ENCODE measurements around the gene PRPF19. TPM values are rescaled to one million over a fixed set of nuclear protein-coding genes. Genes with fewer than 3 reads are reported as not detected.

PRPF19 gene
- total RNA-seq, 2 donors from 2014 or later = 42.0 to 52.2 TPM

DNA sequence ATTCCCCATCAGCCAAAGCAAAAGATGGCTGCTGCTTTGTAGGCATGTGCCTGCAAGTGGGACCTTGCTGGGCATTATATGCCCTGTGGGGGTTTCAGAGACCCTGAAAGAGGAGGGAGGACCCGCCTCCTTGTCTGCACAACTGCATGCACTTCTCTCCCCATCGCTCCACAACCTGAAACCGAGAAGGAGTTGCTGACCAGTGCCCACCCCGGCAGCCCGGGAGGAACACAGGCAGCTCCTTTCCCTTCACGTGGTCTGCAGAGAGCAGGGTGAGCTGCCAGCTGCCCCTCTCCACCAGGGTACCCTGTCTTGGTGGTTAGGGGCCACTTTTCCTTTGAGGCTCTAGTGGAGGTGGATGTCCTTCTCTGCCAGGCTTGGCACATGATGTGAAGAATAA lies 16.5 kb upstream of the PRPF19 start:
- H3K9me3 ChIP-seq = no peaks in the 10 kb centered on the region
- no peak overlapping the region for H3K27ac ChIP-seq
- no peak overlapping the region for H3K4me3 ChIP-seq
- H3K4me1 ChIP-seq (ENCODE audit: control insufficient read depth in 1 of 2, low read depth in 2 of 2) = peaks cover 9 to 34% of the 10 kb centered on the region in 2 donors
- DNase-seq (ENCODE audit: low spot score) (no peak), ATAC-seq (ENCODE audit: insufficient number of reproducible peaks, low FRiP score, low read depth) (no peak)
- H3K27me3 ChIP-seq (replicated peaks; ENCODE audit: insufficient read depth) = no peaks in the 10 kb centered on the region
- TF ChIP-seq, protein P1, sequence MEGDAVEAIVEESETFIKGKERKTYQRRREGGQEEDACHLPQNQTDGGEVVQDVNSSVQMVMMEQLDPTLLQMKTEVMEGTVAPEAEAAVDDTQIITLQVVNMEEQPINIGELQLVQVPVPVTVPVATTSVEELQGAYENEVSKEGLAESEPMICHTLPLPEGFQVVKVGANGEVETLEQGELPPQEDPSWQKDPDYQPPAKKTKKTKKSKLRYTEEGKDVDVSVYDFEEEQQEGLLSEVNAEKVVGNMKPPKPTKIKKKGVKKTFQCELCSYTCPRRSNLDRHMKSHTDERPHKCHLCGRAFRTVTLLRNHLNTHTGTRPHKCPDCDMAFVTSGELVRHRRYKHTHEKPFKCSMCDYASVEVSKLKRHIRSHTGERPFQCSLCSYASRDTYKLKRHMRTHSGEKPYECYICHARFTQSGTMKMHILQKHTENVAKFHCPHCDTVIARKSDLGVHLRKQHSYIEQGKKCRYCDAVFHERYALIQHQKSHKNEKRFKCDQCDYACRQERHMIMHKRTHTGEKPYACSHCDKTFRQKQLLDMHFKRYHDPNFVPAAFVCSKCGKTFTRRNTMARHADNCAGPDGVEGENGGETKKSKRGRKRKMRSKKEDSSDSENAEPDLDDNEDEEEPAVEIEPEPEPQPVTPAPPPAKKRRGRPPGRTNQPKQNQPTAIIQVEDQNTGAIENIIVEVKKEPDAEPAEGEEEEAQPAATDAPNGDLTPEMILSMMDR (IDR thresholded peaks at IDR 0.05) = no peak
- H3K36me3 ChIP-seq = peaks cover 30% of the 10 kb centered on the region

DNA sequence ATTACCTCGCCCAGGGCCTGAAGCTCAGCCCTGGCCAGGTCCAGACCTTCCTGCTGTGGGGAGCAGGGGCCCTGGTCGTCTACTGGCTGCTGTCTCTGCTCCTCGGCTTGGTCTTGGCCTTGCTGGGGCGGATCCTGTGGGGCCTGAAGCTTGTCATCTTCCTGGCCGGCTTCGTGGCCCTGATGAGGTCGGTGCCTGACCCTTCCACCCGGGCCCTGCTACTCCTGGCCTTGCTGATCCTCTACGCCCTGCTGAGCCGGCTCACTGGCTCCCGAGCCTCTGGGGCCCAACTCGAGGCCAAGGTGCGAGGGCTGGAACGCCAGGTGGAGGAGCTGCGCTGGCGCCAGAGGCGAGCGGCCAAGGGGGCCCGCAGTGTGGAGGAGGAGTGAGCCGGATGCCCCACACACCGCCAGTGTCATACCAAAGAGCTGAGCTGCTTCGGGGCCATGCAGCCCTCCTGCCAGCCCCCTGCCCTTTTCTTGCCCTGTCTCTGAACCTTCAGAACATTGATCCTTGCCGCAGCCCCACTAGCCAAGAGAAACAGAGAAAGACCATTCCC lies 15.5 kb upstream of the PRPF19 start:
- DNase-seq (ENCODE audit: low spot score) = no peak
- peaks cover 9 to 45% of the 10 kb centered on the region in 2 donors for H3K4me1 ChIP-seq (ENCODE audit: control insufficient read depth in 1 of 2, low read depth in 2 of 2)
- TF ChIP-seq, protein P1 (IDR thresholded peaks at IDR 0.05) = no peak
- no peak overlapping the region for H3K27ac ChIP-seq
- ATAC-seq (ENCODE audit: insufficient number of reproducible peaks, low FRiP score, low read depth) = no peak
- no peaks in the 10 kb centered on the region for H3K27me3 ChIP-seq (replicated peaks; ENCODE audit: insufficient read depth)
- H3K9me3 ChIP-seq = no peaks in the 10 kb centered on the region
- no peak overlapping the region for H3K4me3 ChIP-seq
- H3K36me3 ChIP-seq = peaks cover 30% of the 10 kb centered on the region

DNA sequence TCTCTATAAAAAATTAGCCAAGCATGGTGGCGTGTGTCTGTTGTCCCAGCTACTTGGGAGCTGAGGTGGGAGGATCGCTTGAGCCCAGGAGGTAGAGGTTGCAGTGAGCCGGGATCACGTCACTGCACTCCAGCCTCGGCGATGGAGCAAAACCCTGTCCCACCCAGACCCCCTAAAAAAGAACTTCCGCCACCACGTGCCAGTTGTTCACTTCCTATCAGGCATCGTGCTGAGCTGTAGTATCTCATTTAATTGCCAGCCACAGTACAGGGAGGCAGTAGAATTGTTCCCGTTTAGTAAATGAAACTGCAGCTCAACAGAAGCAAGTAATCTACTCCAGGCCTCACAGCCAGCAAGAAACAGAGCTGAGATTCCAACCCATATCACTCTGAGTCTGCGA lies 14.9 kb upstream of the PRPF19 start:
- Histone ChIP-seq H3K27ac (no peak overlapping the region), H3K27me3 (replicated peaks; ENCODE audit: insufficient read depth) (no peaks in the 10 kb centered on the region), H3K9me3 (no peaks in the 10 kb centered on the region), H3K36me3 (peaks cover 30% of the 10 kb centered on the region), H3K4me1 (ENCODE audit: control insufficient read depth in 1 of 2, low read depth in 2 of 2) (peaks cover 9 to 51% of the 10 kb centered on the region in 2 donors), H3K4me3 (no peak overlapping the region)
- no peak for DNase-seq (ENCODE audit: low spot score)
- TF ChIP-seq, protein P1 (IDR thresholded peaks at IDR 0.05) = no peak
- ATAC-seq (ENCODE audit: insufficient number of reproducible peaks, low FRiP score, low read depth) = no peak

DNA sequence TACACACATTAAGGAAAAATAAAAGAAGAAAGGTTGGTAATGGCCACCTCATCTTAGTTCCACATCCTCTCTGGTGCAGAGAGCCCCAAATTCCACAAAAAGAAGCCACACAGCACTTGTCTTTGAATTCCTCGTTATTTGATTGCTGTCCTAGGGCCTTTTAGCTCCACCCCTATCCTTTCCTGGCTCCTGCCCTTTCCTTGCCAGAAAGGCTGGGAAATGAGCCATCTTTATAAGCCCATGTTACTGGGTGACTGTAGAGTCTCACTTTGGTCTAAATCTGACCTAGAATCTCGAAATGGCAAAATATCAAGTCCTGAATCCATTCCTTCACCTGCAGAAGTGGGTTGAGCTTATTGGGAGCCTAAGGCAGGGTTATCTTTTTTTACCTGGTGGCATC lies 13.6 kb upstream of the PRPF19 start:
- H3K27ac ChIP-seq = no peak overlapping the region
- no peaks in the 10 kb centered on the region for H3K27me3 ChIP-seq (replicated peaks; ENCODE audit: insufficient read depth)
- no peaks in the 10 kb centered on the region for H3K9me3 ChIP-seq
- peaks cover 30% of the 10 kb centered on the region for H3K36me3 ChIP-seq
- TF ChIP-seq, protein P1 (IDR thresholded peaks at IDR 0.05) = no peak
- no peak overlapping the region for H3K4me3 ChIP-seq
- DNase-seq (ENCODE audit: low spot score) (no peak), ATAC-seq (ENCODE audit: insufficient number of reproducible peaks, low FRiP score, low read depth) (no peak)
- peaks cover 13 to 53% of the 10 kb centered on the region in 2 donors for H3K4me1 ChIP-seq (ENCODE audit: control insufficient read depth in 1 of 2, low read depth in 2 of 2)

DNA sequence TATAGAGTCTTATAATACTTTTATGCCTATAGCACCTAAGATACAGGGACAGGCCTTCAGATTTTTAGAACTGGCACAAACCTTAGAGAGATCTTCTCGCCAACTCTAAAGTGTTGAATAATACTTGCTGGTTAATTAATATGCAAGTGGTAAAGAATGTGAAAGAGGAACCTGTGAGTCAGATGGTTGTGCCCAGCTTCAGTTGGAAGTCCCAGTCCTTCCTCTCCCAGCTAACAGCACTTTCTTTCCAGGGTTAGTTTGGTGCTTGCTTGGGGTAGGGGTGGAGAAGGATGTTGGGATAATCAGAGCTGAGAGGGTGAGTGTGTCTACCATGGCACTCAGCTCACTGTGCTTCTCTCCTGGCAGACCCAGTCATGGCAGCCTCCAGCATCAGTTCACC lies 12.9 kb upstream of the PRPF19 start:
- no peaks in the 10 kb centered on the region for H3K27me3 ChIP-seq (replicated peaks; ENCODE audit: insufficient read depth)
- peaks cover 30% of the 10 kb centered on the region for H3K36me3 ChIP-seq
- no peak overlapping the region for H3K27ac ChIP-seq
- no peak overlapping the region for H3K4me3 ChIP-seq
- no peaks in the 10 kb centered on the region for H3K9me3 ChIP-seq
- no peak for DNase-seq (ENCODE audit: low spot score)
- ATAC-seq (ENCODE audit: insufficient number of reproducible peaks, low FRiP score, low read depth) = no peak
- TF ChIP-seq, protein P1 (IDR thresholded peaks at IDR 0.05) = no peak
- peaks cover 10 to 47% of the 10 kb centered on the region in 2 donors for H3K4me1 ChIP-seq (ENCODE audit: control insufficient read depth in 1 of 2, low read depth in 2 of 2)

All from thoracic aorta (tissue), 2 donors.